NAMALWA (cell line): ENCODE data around the gene NDUFA12.
A peak's percentile ranks its signal among the peaks of the same experiment; 100 is the strongest.
"Not testable (repeated sequence)": the region's sequence is repeated elsewhere in the genome, so short reads cannot be mapped to it uniquely, and the experiment has no call there.

Experiments
- DNase-seq: peaks from one replicate; pipeline ENCODE4 v3.0.0-alpha.2; 2015; ENCODE audit warnings: low spot score

NDUFA12 gene

DNA sequence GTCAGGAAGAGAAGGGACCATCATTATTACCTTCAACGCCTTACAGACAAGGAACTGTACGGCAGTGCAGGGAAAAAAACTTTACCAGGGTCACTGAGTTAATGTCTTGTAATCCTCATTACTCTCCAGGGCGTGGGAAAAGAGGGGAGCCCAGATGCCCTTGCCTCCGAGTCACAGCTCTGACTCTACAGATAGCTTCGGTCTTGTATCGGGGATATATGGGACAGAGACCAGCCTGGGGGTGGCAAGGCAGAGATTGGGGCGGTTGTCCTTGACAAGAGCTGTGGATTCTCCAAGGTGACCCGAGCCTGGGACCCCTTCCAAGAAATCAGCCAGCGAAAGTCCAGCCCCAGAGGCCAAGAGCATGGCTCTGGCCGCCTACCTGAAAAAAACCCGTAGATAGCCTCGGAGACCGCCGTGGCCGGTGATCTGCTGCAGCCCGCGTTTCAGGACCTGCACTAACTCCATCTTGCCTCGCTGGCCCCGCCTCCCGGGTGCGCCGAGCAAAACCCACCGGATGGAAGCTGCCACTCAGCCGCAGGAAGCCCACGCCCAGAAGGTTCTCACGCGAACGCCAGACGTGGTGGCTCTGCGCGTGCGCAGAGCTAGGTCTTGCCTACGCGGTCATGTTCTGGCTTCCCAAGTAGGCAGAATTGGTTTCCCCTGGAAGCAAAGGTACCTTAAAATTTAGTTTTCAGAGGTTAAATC, at the start of gene NDUFA12:
Gene NDUFA12 (minus strand): TSS at position 485 of the 708 bp plus-strand sequence. CDS start 17 bp downstream, at position 468.
- peak; percentile 98 for DNase-seq

- DNase-seq = no peak
Measured at GRCh38 chr12:95051241-95051640, 47.7 kb upstream of the NDUFA12 start.

DNA sequence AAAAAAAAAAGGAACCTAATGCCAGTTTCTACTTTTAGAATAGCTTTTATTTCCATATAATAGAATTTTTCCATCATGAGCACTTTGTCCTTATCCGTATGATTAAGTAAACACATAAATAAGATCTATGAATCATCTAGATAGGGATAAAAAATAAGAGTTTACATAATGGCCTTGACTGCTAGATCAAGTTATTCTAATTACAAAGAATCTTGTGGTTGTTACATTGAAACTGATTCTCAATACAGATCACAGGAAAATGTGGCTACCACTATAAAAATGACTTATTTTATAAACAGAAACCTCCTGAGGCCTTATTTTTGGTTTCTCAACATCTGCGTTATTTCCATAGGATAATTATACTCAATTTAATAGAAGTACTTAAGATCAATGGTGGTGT, 34.4 kb upstream of the NDUFA12 start:
- no peak for DNase-seq

DNA sequence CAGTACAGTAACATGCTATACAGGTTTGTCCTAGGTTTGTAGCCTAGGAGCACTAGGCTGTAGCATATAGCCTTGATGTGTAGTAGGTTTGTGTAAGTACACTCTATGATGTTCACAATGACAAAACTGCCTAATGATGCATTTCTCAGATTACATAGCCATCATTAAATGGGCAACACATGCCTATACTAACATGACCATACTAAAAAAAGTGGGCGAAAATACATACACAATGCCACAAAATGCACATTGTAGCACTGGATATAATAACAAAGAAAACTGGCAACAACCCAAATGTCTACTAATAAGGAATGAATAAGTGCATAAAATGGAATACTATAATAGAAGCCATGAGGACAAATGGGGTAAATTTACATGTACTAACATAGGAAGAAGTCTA, 31.3 kb upstream of the NDUFA12 start:
- DNase-seq = no peak

DNA sequence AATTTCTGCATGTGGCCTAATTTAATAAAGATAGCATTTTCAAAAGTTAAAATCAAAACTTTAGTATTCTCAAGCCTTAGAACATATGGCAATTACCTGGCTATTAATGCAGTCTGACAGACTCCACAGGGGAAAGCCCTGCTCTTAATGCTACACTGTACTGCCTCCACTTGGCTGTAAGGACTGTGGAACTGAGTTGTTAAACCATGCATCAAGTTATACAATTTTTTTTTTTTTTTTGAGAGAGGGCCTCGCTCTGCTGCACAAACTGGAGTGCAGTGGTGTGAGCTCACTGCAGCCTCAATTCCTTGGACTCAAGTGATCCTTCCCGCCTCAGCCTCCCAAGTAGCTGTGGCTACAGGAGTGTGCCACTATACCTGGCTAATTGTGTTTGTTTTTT, 19.0 kb upstream of the NDUFA12 start:
- DNase-seq = peak; percentile 11

- DNase-seq = no peak
Measured at GRCh38 chr12:95017482-95017881, 14.0 kb upstream of the NDUFA12 start.

DNA sequence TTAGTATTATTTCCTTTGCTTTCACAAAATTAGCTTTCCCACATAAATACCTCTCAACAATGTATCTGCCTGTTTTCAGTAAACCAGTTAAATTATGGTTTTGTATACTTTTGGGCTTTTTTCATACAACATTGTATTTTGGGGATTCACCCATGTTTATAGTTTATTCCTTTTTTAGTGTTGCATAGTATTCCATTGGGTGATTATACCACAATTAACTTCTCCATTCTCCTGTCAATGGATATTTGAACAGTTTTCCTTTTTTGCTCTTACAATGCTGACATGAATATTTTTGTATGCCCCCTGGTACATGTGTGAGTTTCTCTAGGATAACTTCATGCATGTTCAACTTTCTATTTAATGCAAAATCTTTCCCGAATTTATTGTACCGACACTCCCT, 12.6 kb upstream of the NDUFA12 start:
- no peak for DNase-seq

DNA sequence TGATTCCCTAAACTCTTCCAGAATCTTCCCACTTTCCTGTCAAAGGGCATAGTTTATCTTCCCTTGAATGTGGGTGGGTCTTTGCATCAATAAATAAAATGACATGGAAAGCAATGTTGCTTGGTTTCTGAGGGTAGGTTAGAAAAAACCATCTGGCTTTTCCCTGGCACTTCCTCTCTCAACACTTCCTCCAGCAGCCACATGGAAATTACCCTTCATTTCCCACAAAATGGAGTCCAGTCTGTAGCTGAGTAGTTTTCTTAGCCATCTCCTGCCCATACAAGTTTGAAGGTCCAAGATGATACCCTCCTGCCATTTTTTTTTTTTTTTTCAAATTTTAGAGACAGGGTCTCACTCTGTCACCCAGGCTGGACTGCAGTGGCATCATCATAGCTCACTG, 11.1 kb upstream of the NDUFA12 start:
- DNase-seq = no peak

- no peak for DNase-seq
Measured at GRCh38 chr12:95006206-95006605, 2.7 kb upstream of the NDUFA12 start.

GRCh38 chr12:95004610-95005009, 1.1 kb upstream of the NDUFA12 start:
- no peak for DNase-seq

GRCh38 chr12:95003921-95004272, 400 bp upstream of the NDUFA12 start:
- no peak for DNase-seq

DNA sequence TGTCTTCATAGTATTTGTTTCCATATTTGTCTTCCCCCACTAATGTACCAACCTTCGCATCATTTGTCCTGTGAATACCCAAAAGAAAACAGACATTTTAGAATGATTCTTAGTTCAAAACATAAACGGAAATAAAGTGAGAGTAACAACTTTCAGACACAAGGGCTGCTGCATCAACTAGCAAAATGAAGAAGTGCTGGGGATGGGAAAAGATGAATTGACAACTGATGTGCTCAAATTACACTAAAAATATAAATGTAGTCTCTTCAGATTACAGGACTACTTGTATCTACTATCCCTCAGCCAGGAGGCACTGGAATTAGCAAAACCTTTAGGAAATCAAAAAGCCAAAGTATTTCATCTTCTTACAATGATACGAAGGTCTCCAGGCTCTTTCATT, 743 bp downstream of the NDUFA12 start:
- no peak for DNase-seq

- no peak for DNase-seq
Measured at GRCh38 chr12:94998326-94998725, 5.2 kb downstream of the NDUFA12 start.

DNA sequence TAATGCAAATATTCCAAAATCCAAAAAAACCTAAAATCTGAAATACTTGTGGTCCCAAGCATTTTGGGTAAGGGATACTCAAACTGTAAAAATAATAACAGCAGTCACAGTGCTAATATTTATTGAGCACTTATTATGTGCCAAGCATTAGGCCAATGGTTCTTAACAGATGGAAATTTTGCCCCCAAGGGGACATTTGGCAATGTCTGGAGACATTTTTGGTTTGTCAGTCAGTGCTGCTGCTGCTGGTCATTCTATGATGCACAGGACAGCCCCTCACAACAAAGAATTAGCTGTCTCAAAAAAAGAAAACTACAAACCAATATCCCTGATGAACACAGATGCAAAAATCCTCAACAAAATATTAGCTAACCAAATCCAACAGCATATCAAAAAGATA, 5.8 kb downstream of the NDUFA12 start:
- DNase-seq = no peak

GRCh38 chr12:94997061-94997460, 6.4 kb downstream of the NDUFA12 start:
- no peak for DNase-seq

- DNase-seq = no peak
Measured at GRCh38 chr12:94994312-94994711, 9.2 kb downstream of the NDUFA12 start.

DNA sequence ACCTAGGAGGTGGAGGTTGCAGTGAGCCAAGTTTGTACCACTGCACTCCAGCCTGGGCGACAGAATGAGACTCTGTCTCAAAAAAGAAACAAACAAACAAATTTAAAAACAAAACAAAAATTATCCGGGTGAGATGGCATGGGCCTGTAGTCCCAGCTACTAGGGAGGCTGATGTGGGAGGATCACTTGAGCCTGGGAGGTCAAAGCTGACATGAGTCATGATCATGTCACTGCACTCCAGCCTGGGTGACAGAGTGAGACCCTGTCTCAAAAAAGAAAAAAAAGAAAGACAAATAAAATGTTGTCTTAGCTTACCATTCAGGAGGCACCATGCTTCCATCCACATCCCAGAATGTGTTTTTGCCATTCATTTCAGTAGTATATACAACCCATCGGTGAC, 9.6 kb downstream of the NDUFA12 start:
- DNase-seq = not testable (repeated sequence)

GRCh38 chr12:94990222-94990621, 13.3 kb downstream of the NDUFA12 start:
- no peak for DNase-seq

- DNase-seq = no peak
Measured at GRCh38 chr12:94988471-94988870, 15.0 kb downstream of the NDUFA12 start.

- DNase-seq = no peak
Measured at GRCh38 chr12:94987801-94988200, 15.7 kb downstream of the NDUFA12 start.

DNA sequence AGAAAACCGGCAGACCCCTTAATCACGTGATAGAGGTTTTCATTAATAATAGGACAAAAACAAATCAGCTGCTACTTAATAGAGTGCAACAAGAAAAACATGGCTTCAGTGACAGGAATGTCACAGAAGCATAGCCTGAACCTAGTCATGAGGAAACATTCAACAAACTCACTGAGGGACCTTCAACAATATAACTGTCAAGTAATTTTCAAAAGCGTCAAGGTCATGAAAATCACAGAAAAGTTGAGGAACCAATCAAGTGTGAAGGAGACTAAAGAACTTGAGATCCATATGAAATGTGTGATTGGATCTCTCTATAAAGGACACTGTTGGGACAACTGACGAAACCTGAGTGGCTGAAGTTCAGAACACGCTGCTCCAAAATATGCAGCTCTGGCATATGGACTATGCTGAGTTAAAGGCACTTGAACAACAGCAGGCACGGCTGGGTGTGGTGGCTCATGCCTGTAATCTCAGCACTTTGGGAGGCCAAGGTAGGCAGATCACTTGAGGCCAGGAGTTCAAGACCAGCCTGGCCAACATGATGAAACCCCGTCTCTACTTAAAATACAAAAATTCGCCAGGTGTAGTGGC, 16.3 kb downstream of the NDUFA12 start:
- no peak for DNase-seq

- DNase-seq = not testable (repeated sequence)
Measured at GRCh38 chr12:94985099-94985498, 18.4 kb downstream of the NDUFA12 start.

DNA sequence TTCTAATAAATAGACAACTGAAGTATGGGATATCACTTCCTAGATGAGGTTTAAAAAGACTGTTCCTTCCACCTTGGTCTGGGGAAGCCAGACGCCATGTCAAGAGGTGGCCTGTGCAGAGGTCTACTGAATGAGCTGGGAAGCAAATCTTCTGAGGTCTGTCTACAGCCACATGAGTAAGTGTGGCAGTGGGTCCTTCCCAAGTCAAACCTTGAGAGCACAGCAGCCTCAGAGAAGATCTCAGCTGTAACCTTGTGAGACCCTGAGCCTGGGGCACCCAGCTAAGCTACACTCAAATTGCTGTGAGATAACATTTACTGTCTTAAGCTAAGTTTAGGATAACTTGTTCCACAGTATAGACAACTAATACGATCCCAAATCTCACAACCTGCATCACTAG, 20.2 kb downstream of the NDUFA12 start:
- no peak for DNase-seq

DNA sequence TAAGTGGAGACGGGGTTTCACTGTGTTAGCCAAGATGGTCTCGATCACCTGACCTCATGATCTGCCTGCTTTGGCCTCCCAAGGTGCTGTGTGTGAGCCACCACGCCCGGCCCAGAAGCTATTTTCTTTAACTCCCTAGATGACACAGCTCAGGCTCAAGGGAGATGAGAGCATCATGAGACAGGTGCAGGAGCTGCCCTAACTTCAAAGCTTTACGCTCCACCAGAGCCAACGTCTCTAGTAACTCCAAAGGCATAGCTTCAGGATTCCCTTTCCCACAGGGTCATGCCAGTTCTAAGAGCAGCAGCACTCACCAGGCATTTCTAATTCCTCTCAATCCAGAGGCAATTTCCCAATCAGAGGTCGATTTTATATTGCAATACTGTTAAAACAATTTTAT, 21.0 kb downstream of the NDUFA12 start:
- DNase-seq = no peak
